Sigmoid colon (tissue), 7 donors: ENCODE data around the gene MYL10. TPM values are rescaled to one million over a fixed set of nuclear protein-coding genes. Genes with fewer than 3 reads are reported as not detected.
"Not testable (repeated sequence)": the region's sequence is repeated elsewhere in the genome, so short reads cannot be mapped to it uniquely, and the experiment has no call there.

Experiments used
- DNase-seq: peaks from one replicate; pipeline ENCODE4 v3.0.0-alpha.2; 2019
- H3K27ac ChIP-seq, 4 donors: fragments of 200-600 bp; sonication (generic); one replicate each; pipeline ENCODE4 v1.5.1; 2016 to 2019; ENCODE audit warnings: mild to moderate bottlenecking in 1 of 4
- H3K27me3 ChIP-seq, 3 donors: fragments of 200-600 bp; sonication (generic); one replicate each; pipeline ENCODE4 v1.5.1; 2019; ENCODE audit warnings: mild to moderate bottlenecking in 1 of 3
- H3K36me3 ChIP-seq, 4 donors: fragments of 200-600 bp; sonication (generic); one replicate each; pipeline ENCODE4 v1.5.1; 2016 to 2019
- H3K4me1 ChIP-seq, 4 donors: fragments of 200-600 bp; sonication (generic); one replicate each; pipeline ENCODE4 v1.5.1; 2017 to 2019
- H3K4me3 ChIP-seq, 4 donors: fragments of 200-600 bp; sonication (generic); one replicate each; pipeline ENCODE4 v1.5.1; 2017 to 2019; ENCODE audit warnings: mild to moderate bottlenecking in 2 of 4, moderate library complexity in 1 of 4
- H3K9me3 ChIP-seq, 4 donors: fragments of 200-600 bp in 3 of 4; sonication (generic) in 3 of 4; one replicate each; pipeline versions ENCODE4 v1.5.1 to v1.6.1; 2013 to 2019
- CTCF ChIP-seq, 4 experiments: fragments of 450-650 bp in 3 of 4; fragments of 200-600 bp in 1 of 4; IDR thresholded peaks; one replicate each; pipeline ENCODE4 v1.5.1; 2016 to 2019; ENCODE audit warnings: antibody characterized with exemption in 4 of 4, mild to moderate bottlenecking in 3 of 4, moderate library complexity in 2 of 4
- EP300 ChIP-seq, 4 donors: sonication (generic); formaldehyde crosslinking; IDR thresholded peaks; one replicate each; pipeline ENCODE4 v1.6.1; 2017; ENCODE audit warnings: antibody characterized with exemption in 4 of 4
- POLR2A ChIP-seq, 2 donors: fragments of 450-650 bp; IDR thresholded peaks; one replicate each; pipeline ENCODE4 v1.6.1; 2016; ENCODE audit warnings: antibody characterized with exemption in 2 of 2, mild to moderate bottlenecking in 2 of 2, moderate library complexity in 2 of 2
- POLR2AphosphoS5 ChIP-seq, 4 donors: sonication (generic); formaldehyde crosslinking; IDR thresholded peaks; one replicate each; pipeline ENCODE4 v1.6.1; 2017; ENCODE audit warnings: antibody characterized with exemption in 4 of 4
- WGBS, 2 donors: extraction: QIAGEN DNeasy Blood & Tissue Kit; methylation state at CpG; one replicate each; pipeline ENCODE4 v1.1.7; 2013; 5-methylcytosine and 5-hydroxymethylcytosine counted together
- intact Hi-C: fragments of 100-400 bp; cut with DNase I; formaldehyde crosslinking; loops from one replicate; pipeline ENCODE4 v1.15.1; 2023
- polyA plus RNA-seq, 3 donors: library from polyadenylated mRNA; stranded (reverse); fragments of 200-250 nt; gene quantifications; one replicate each; pipeline ENCODE4 v1.2.3, GENCODE V29; 2013
- total RNA-seq, 4 donors: library from RNA; depleted of rRNA; stranded (reverse); fragments of >200 nt; gene quantifications; one replicate each; pipeline ENCODE4 v1.1.0, GENCODE V29; 2016
- donor health status: healthy with polysubstance abuse.
- donor health status: Bipolar disorder and iron deficiency.
- donor health status: healthy.

The MYL10 gene
- total and polyA plus RNA-seq, 7 donors, result not detected

- Histone ChIP-seq H3K27ac (no peak overlapping the region), H3K27me3 (peaks cover 0 to 15% (median 0%) of the 10 kb centered on the region in 3 donors), H3K4me1 (peaks cover 0 to 8% (median 2%) of the 10 kb centered on the region in 4 donors), H3K4me3 (no peak overlapping the region), H3K36me3 (no peaks in the 10 kb centered on the region), H3K9me3 (no peaks in the 10 kb centered on the region)
- intact Hi-C loops, result no loop called here
- no peak for DNase-seq
- WGBS, 2 donors, result 77 to 88% methylated on average over 13 of the region's 13 CpGs
- TF ChIP-seq EP300 (IDR thresholded peaks at IDR 0.05) (no peak), CTCF (IDR thresholded peaks at IDR 0.05) (no peak)
Measured at GRCh38 chr7:101645951-101646350, 16.9 kb upstream of the MYL10 start.

- WGBS, 2 donors, result 8 to 61% methylated on average over 18 of the region's 18 CpGs
- Histone ChIP-seq H3K4me3 (no peak overlapping the region), H3K27ac (no peak overlapping the region)
Measured at GRCh38 chr7:101644879-101645278, 15.8 kb upstream of the MYL10 start.

GRCh38 chr7:101639127-101639526 lies 10.0 kb upstream of the MYL10 start:
- DNase-seq, H3K4me1 ChIP-seq, H3K27me3 ChIP-seq, H3K9me3 ChIP-seq, intact Hi-C loops, H3K36me3 ChIP-seq, H3K27ac ChIP-seq, H3K4me3 ChIP-seq: not testable (repeated sequence)
- 94 to 95% methylated on average over 4 of the region's 4 CpGs for WGBS, 2 donors

More at GRCh38 chr7:101644879-101645278, 15.8 kb upstream of the MYL10 start:
- intact Hi-C loops, result no loop called here
- Histone ChIP-seq H3K36me3 (no peaks in the 10 kb centered on the region), H3K9me3 (no peaks in the 10 kb centered on the region), H3K27me3 (peaks cover 0 to 10% (median 0%) of the 10 kb centered on the region in 3 donors), H3K4me1 (peaks cover 0 to 8% (median 2%) of the 10 kb centered on the region in 4 donors)
- no peak for DNase-seq
- TF ChIP-seq POLR2AphosphoS5 (IDR thresholded peaks at IDR 0.05) (no peak), CTCF (IDR thresholded peaks at IDR 0.05) (no peak), POLR2A (IDR thresholded peaks at IDR 0.05) (no peak), EP300 (IDR thresholded peaks at IDR 0.05) (no peak)

GRCh38 chr7:101636822-101637623 lies 7.9 kb upstream of the MYL10 start:
- TF ChIP-seq CTCF (IDR thresholded peaks at IDR 0.05) (no peak), EP300 (IDR thresholded peaks at IDR 0.05) (no peak), POLR2A (IDR thresholded peaks at IDR 0.05) (no peak), POLR2AphosphoS5 (IDR thresholded peaks at IDR 0.05) (no peak)
- H3K27me3 ChIP-seq, result no peaks in the 10 kb centered on the region
- no peak for DNase-seq
- intact Hi-C loops, result no loop called here
- WGBS, 2 donors, result 78% methylated on average over 9 of the region's 9 CpGs
- no peak overlapping the region for H3K27ac ChIP-seq
- no peaks in the 10 kb centered on the region for H3K36me3 ChIP-seq
- H3K9me3 ChIP-seq, result no peaks in the 10 kb centered on the region
- no peak overlapping the region for H3K4me3 ChIP-seq
- H3K4me1 ChIP-seq, result no peaks in the 10 kb centered on the region

GRCh38 chr7:101635484-101635883 lies 6.4 kb upstream of the MYL10 start:
- no peaks in the 10 kb centered on the region for H3K36me3 ChIP-seq
- DNase-seq, result no peak
- H3K27me3 ChIP-seq, result peaks cover 0 to 3% (median 0%) of the 10 kb centered on the region in 3 donors
- no peak overlapping the region for H3K27ac ChIP-seq
- WGBS, 2 donors, result 78 to 79% methylated on average over 2 of the region's 2 CpGs
- no peak for TF ChIP-seq POLR2AphosphoS5 (IDR thresholded peaks at IDR 0.05)
- TF ChIP-seq EP300 (IDR thresholded peaks at IDR 0.05), result no peak
- TF ChIP-seq CTCF (IDR thresholded peaks at IDR 0.05), result no peak
- TF ChIP-seq POLR2A (IDR thresholded peaks at IDR 0.05), result no peak
- H3K4me3 ChIP-seq, result no peak overlapping the region
- H3K4me1 ChIP-seq, result no peaks in the 10 kb centered on the region
- H3K9me3 ChIP-seq, result no peaks in the 10 kb centered on the region
- intact Hi-C loops, result no loop called here
